ENCODE measurements around the gene DDIT4.

DNA sequence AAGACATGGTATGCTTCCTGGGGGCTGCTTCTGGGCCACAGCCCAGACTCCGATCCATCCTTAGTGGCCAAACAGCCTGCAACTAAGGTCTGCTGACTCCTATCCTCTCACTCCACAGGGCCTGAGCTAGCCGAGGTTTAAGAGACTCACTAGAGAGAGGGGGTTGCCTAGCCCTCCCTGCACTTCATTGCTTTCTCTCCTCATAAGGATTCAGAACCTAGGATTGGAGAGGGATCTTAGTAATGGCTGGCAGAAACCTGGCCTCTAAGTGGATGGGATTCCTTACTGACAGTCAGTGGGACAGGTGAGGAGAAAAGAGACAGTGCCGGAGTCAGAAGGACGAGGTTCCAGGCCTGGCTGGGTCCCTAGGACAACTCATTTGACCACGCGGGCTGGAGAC lies 8.2 kb upstream of the DDIT4 start:
- TF ChIP-seq EZH2 (IDR thresholded peaks at IDR 0.05; ENCODE audit: insufficient read depth, poor library complexity, severe bottlenecking) = no peak
- TF ChIP-seq EZH2phosphoT487 (IDR thresholded peaks at IDR 0.05; ENCODE audit: insufficient read depth, low read depth) = no peak
